CD14-positive monocyte (primary cell): ENCODE measurements around the gene F9. TPM values are rescaled to one million over a fixed set of nuclear protein-coding genes. Genes with fewer than 3 reads are reported as not detected.

Experiments used
- DNase-seq, 3 donors: peaks; one replicate each; pipeline ENCODE4 v3.0.0-alpha.2; 2011 to 2022
- H2AFZ ChIP-seq: 2 replicates; pipeline ENCODE4 v1.6.0; 2012; ENCODE audit warnings: mild to moderate bottlenecking, low read depth, low read length, inconsistent platforms; ENCODE audit not compliant: insufficient read depth, poor library complexity, severe bottlenecking
- H3K27ac ChIP-seq, 2 donors: 1 replicate in 1 of 2; 2 replicates in 1 of 2; pipeline ENCODE4 v1.5.1; 2012 to 2013; ENCODE audit warnings: low read length in 2 of 2, control low read depth in 1 of 2, inconsistent platforms in 1 of 2, low read depth in 1 of 2, mild to moderate bottlenecking in 1 of 2
- H3K27me3 ChIP-seq, 2 donors: one replicate each; pipeline versions ENCODE4 v1.6.0 to v1.6.1; 2011 to 2013; ENCODE audit warnings: low read length in 2 of 2; ENCODE audit not compliant: control insufficient read depth in 2 of 2, insufficient read depth in 2 of 2
- H3K36me3 ChIP-seq, 2 donors: replicated peaks in 1 of 2; 1 replicate in 1 of 2; 2 replicates in 1 of 2; pipeline versions ENCODE4 v1.5.1 to v1.6.1; 2012 to 2013; ENCODE audit warnings: low read length in 2 of 2, control low read depth in 1 of 2, inconsistent platforms in 1 of 2, mild to moderate bottlenecking in 1 of 2; ENCODE audit not compliant: insufficient read depth in 2 of 2, control insufficient read depth in 1 of 2
- H3K4me1 ChIP-seq, 2 donors: 1 replicate in 1 of 2; 2 replicates in 1 of 2; pipeline versions ENCODE4 v1.5.1 to v1.6.1; 2012 to 2013; ENCODE audit warnings: low read length in 2 of 2, control low read depth in 1 of 2, inconsistent platforms in 1 of 2, mild to moderate bottlenecking in 1 of 2, moderate library complexity in 1 of 2; ENCODE audit not compliant: insufficient read depth in 2 of 2, control insufficient read depth in 1 of 2
- H3K4me2 ChIP-seq: replicated peaks from 2 replicates; pipeline ENCODE3; 2012; ENCODE audit warnings: low read length, moderate library complexity, mild to moderate bottlenecking; ENCODE audit not compliant: poor library complexity, severe bottlenecking; ENCODE audit errors: extremely low read depth
- H3K4me3 ChIP-seq, 3 experiments: fragments of 200-600 bp in 1 of 3; sonication (generic) in 1 of 3; replicated peaks in 1 of 3; 1 replicate in 2 of 3; 2 replicates in 1 of 3; pipeline ENCODE4 v1.5.1; 2011 to 2013; ENCODE audit warnings: low read length in 3 of 3, mild to moderate bottlenecking in 3 of 3, control low read depth in 2 of 3, low read depth in 2 of 3, inconsistent platforms in 1 of 3, moderate library complexity in 1 of 3
- H3K79me2 ChIP-seq: 2 replicates; pipeline ENCODE4 v1.6.0; 2012; ENCODE audit warnings: mild to moderate bottlenecking, control low read depth, inconsistent platforms, low read length, moderate library complexity; ENCODE audit not compliant: insufficient read depth
- H3K9ac ChIP-seq: 2 replicates; pipeline ENCODE4 v1.6.0; 2017; ENCODE audit warnings: low read length, mild to moderate bottlenecking; ENCODE audit not compliant: insufficient read depth, poor library complexity, severe bottlenecking
- H3K9me3 ChIP-seq, 2 donors: replicated peaks in 1 of 2; 1 replicate in 1 of 2; 2 replicates in 1 of 2; pipeline versions ENCODE4 v1.5.1 to v1.6.1; 2012 to 2013; ENCODE audit warnings: low read length in 2 of 2, control low read depth in 1 of 2; ENCODE audit not compliant: control insufficient read depth in 1 of 2, insufficient read depth in 1 of 2
- H4K20me1 ChIP-seq: 2 replicates; pipeline ENCODE4 v1.6.0; 2012; ENCODE audit warnings: mild to moderate bottlenecking, low read length, control low read depth, moderate library complexity; ENCODE audit not compliant: insufficient read depth
- H3K27ac Mint-ChIP-seq, 7 donors: one replicate each; pipeline ENCODE4 v1.8.0; 2020; ENCODE audit warnings: mild to moderate bottlenecking in 7 of 7, mixed read lengths in 7 of 7, moderate library complexity in 6 of 7, inconsistent platforms in 2 of 7
- H3K27me3 Mint-ChIP-seq, 3 donors: one replicate each; pipeline ENCODE4 v1.8.0; 2021 to 2022; ENCODE audit warnings: low read depth in 3 of 3, mild to moderate bottlenecking in 3 of 3, mixed read lengths in 3 of 3, moderate library complexity in 3 of 3, inconsistent platforms in 1 of 3
- H3K36me3 Mint-ChIP-seq, 2 donors: one replicate each; pipeline ENCODE4 v1.8.0; 2020; ENCODE audit warnings: mixed read lengths in 2 of 2, inconsistent platforms in 1 of 2, mild to moderate bottlenecking in 1 of 2
- H3K4me1 Mint-ChIP-seq: one replicate; pipeline ENCODE4 v1.8.0; 2020; ENCODE audit warnings: mild to moderate bottlenecking, mixed read lengths
- H3K4me3 Mint-ChIP-seq, 2 donors: one replicate each; pipeline ENCODE4 v1.8.0; 2020; ENCODE audit warnings: mild to moderate bottlenecking in 2 of 2, mixed read lengths in 2 of 2, moderate library complexity in 1 of 2
- H3K9me3 Mint-ChIP-seq, 7 donors: one replicate each; pipeline ENCODE4 v1.8.0; 2020 to 2022; ENCODE audit warnings: mixed read lengths in 7 of 7, mild to moderate bottlenecking in 6 of 7, moderate library complexity in 6 of 7, inconsistent platforms in 2 of 7
- CTCF ChIP-seq: fragments of 200-600 bp; IDR thresholded peaks from one replicate; pipeline ENCODE4 v1.8.0; 2022; ENCODE audit warnings: antibody characterized with exemption, mild to moderate bottlenecking
- WGBS: methylation state at CpG from one replicate; pipeline ENCODE4 v1.1.5; 2013; ENCODE audit warnings: missing lambda C conversion rate; ENCODE audit not compliant: insufficient coverage; 5-methylcytosine and 5-hydroxymethylcytosine counted together
- intact Hi-C, 2 donors: fragments of 100-400 bp; cut with micrococcal nuclease; formaldehyde crosslinking; loops; one replicate each; pipeline versions ENCODE4 v1.15.0 to v1.15.1; 2023
- polyA minus RNA-seq: library from RNA; depleted of rRNA, polyadenylated mRNA; stranded (reverse); fragments of >200 nt; gene quantifications from 2 replicates; pipeline ENCODE4 v1.2.3, GENCODE V29; 2012
- polyA plus RNA-seq, 3 donors: library from polyadenylated mRNA; depleted of rRNA in 1 of 3; unstranded in 2 of 3; stranded (reverse) in 1 of 3; fragments of 300-500 nt in 2 of 3; fragments of >200 nt in 1 of 3; fragmentation: Illumina TruSeq in 2 of 3; gene quantifications; 1 replicate in 2 of 3; 2 replicates in 1 of 3; pipeline ENCODE4 v1.2.3, GENCODE V29; 2012 to 2021
- total RNA-seq, 12 experiments: library from RNA in 1 of 12; stranded (reverse) in 1 of 12; fragments of 120-200 nt in 1 of 12; gene quantifications; one replicate each; pipeline ENCODE4 v1.2.4 and lab custom pipeline; 2013 to 2026; ENCODE audit warnings: mixed read lengths in 6 of 12, inconsistent platforms in 1 of 12

The F9 gene
- not detected for total RNA-seq (2013)
- polyA plus RNA-seq, result not detected
- polyA minus RNA-seq, result not detected in 2 replicates
- 0 to 0.81 (median 0.07) reads per million in 11 experiments for total RNA-seq (lab: John Stamatoyannopoulos, UW)

GRCh38 chrX:139530550-139530949, at the start of gene F9:
F9 (plus strand) TSS chrX:139530739; CDS start chrX:139530765, 26 bp downstream.
- Mint-ChIP-seq H3K27ac (peak within 1 kb of the TSS in 1 of 7 donors; percentile 53), H3K9me3 (peaks cover 0 to 2% (median 0%) of the 10 kb centered on the region in 7 donors), H3K4me1 (no peaks in the 10 kb centered on the region), H3K4me3 (no peak within 1 kb of the TSS), H3K36me3 (no peaks in the 10 kb centered on the region), H3K27me3 (peaks cover 0 to 2% (median 0%) of the 10 kb centered on the region in 3 donors)
- Histone ChIP-seq H3K36me3 (no peaks in the 10 kb centered on the region), H3K79me2 (no peaks in the 10 kb centered on the region), H3K4me3 (no peak within 1 kb of the TSS), H2AFZ (no peak within 1 kb of the TSS), H3K4me2 (no peak within 1 kb of the TSS), H4K20me1 (no peaks in the 10 kb centered on the region), H3K9me3 (no peaks in the 10 kb centered on the region), H3K4me1 (no peaks in the 10 kb centered on the region), H3K9ac (no peak within 1 kb of the TSS), H3K27me3 (no peaks in the 10 kb centered on the region), H3K27ac (no peak within 1 kb of the TSS)
- DNase-seq, result no peak
- intact Hi-C loops, result no loop called here
- TF ChIP-seq CTCF, result no peak
- WGBS, result no CpG with 5 or more reads among the region's 4 CpGs

GRCh38 chrX:139483699-139484098, 46.8 kb upstream of the F9 start:
- Histone ChIP-seq H3K4me1 (no peaks in the 10 kb centered on the region), H4K20me1 (no peaks in the 10 kb centered on the region), H3K9me3 (no peaks in the 10 kb centered on the region), H3K9ac (no peak overlapping the region), H3K4me2 (no peak overlapping the region), H3K4me3 (no peak overlapping the region), H3K27me3 (no peaks in the 10 kb centered on the region), H3K36me3 (no peaks in the 10 kb centered on the region), H2AFZ (no peak overlapping the region), H3K79me2 (no peaks in the 10 kb centered on the region), H3K27ac (no peak overlapping the region)
- H3K36me3 Mint-ChIP-seq, result no peaks in the 10 kb centered on the region
- H3K27me3 Mint-ChIP-seq, result peaks cover 0 to 3% (median 1%) of the 10 kb centered on the region in 3 donors
- no peak overlapping the region for H3K4me3 Mint-ChIP-seq
- H3K4me1 Mint-ChIP-seq, result no peaks in the 10 kb centered on the region
- no peak for DNase-seq
- TF ChIP-seq CTCF, result no peak
- peaks cover 0 to 3% (median 0%) of the 10 kb centered on the region in 7 donors for H3K9me3 Mint-ChIP-seq
- intact Hi-C loops, result no loop called here
- WGBS, result 0% methylated on average over 1 of the region's 2 CpGs
- no peak overlapping the region for H3K27ac Mint-ChIP-seq
